Activated CD4-positive, alpha-beta memory T cell treated with anti-CD3 and anti-CD28 coated beads, Interleukin-2, amount 10 ng/mL, durations not matched to agents 7 days and 5 days (primary cell): Measurements from ENCODE around the gene ASF1A. TPM values are rescaled to one million over a fixed set of nuclear protein-coding genes. Genes with fewer than 3 reads are reported as not detected.

ENCODE experiments used
- CTCF ChIA-PET: fragments of 350-600 bp; sonication (Branson Sonifier 250); formaldehyde crosslinking; loops from one replicate; lab custom pipeline; 2021; ENCODE audit warnings: antibody characterized with exemption, inconsistent platforms; lab: Charles Lee
- POLR2A ChIA-PET: fragments of 350-600 bp; sonication (Branson Sonifier 250); formaldehyde crosslinking; loops from one replicate; lab custom pipeline; 2021; ENCODE audit warnings: antibody characterized with exemption; lab: Charles Lee
- DNase-seq: peaks from one replicate; pipeline ENCODE4 v3.0.0-alpha.2; 2020
- H3K27ac Mint-ChIP-seq: one replicate; pipeline ENCODE4 v1.8.0; 2021; ENCODE audit warnings: mild to moderate bottlenecking, mixed read lengths
- H3K27me3 Mint-ChIP-seq: one replicate; pipeline ENCODE4 v1.8.0; 2021; ENCODE audit warnings: mixed read lengths
- H3K36me3 Mint-ChIP-seq: one replicate; pipeline ENCODE4 v1.8.0; 2021; ENCODE audit warnings: low read depth, mixed read lengths
- H3K4me1 Mint-ChIP-seq: one replicate; pipeline ENCODE4 v1.8.0; 2021; ENCODE audit warnings: mixed read lengths
- H3K4me3 Mint-ChIP-seq: one replicate; pipeline ENCODE4 v1.8.0; 2021; ENCODE audit warnings: mild to moderate bottlenecking, mixed read lengths
- H3K9me3 Mint-ChIP-seq: one replicate; pipeline ENCODE4 v1.8.0; 2021; ENCODE audit warnings: mixed read lengths
- total RNA-seq, 2 experiments: library from RNA; stranded (reverse); gene quantifications; one replicate each; pipeline ENCODE4 v1.2.3, GENCODE V29; 2021

Gene ASF1A
- total RNA-seq, 2 experiments from 2014 or later: 55.7 to 59.8 TPM

GRCh38 chr6:118869894-118870589 lies 23.9 kb upstream of the ASF1A start:
- CTCF ChIA-PET: no interaction called here
- Mint-ChIP-seq H3K4me1 (peaks cover 21% of the 10 kb centered on the region), H3K36me3 (peaks cover 30% of the 10 kb centered on the region), H3K9me3 (peaks cover 15% of the 10 kb centered on the region), H3K4me3 (no peak overlapping the region), H3K27me3 (no peaks in the 10 kb centered on the region), H3K27ac (no peak overlapping the region)
- no peak for DNase-seq
- POLR2A ChIA-PET: no interaction called here

- Mint-ChIP-seq H3K27ac (no peak overlapping the region), H3K9me3 (peaks cover 13% of the 10 kb centered on the region), H3K27me3 (no peaks in the 10 kb centered on the region), H3K4me1 (peaks cover 20% of the 10 kb centered on the region), H3K4me3 (no peak overlapping the region), H3K36me3 (peaks cover 26% of the 10 kb centered on the region)
- DNase-seq: no peak
- POLR2A ChIA-PET: no interaction called here
- CTCF ChIA-PET: no interaction called here
These were observed 22.6 kb upstream of the ASF1A start for GRCh38 chr6:118871331-118871730.

DNA sequence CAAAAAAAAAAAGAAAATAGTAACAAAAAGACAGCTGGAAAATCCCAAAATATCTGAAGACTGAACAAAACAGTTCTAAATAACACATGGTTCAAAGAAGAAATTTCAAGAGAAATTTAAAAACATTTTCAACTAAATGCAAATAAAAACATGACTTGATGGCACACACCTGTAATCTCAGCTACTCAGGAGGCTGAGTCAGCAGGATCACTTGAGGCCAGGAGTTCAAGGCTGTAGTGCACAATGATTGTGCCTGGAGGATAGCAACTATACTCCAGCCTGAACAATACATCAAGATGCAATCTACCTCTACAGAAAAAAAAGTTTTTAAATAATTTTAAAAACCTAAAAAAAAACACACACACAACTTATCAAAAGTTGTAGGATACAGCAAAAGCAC lies 21.6 kb upstream of the ASF1A start:
- ChIA-PET CTCF (no interaction called here), POLR2A (no interaction called here)
- peaks cover 20% of the 10 kb centered on the region for H3K4me1 Mint-ChIP-seq
- no peak overlapping the region for H3K4me3 Mint-ChIP-seq
- peaks cover 5% of the 10 kb centered on the region for H3K9me3 Mint-ChIP-seq
- H3K36me3 Mint-ChIP-seq: peaks cover 23% of the 10 kb centered on the region
- no peaks in the 10 kb centered on the region for H3K27me3 Mint-ChIP-seq
- no peak for DNase-seq
- no peak overlapping the region for H3K27ac Mint-ChIP-seq

DNA sequence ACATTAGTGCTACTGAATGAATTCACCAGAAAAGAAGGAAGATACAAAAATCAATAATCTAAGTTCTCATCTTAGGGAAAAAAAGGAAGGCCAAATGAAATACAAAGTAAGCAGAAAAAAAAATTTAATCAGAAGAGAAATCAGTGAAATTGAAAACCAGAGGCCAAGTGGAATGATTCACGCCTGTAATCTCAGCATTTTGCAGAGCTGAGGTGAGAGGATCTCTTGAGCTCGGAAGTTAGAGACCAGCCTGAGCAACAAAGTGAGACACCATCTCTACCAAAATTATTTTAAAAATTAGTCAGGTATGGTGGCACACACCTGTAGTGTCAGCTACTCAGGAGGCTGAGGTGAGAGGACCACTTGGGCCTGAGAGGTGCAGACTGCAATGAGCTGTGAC lies 21.2 kb upstream of the ASF1A start:
- H3K36me3 Mint-ChIP-seq: peaks cover 26% of the 10 kb centered on the region
- H3K27me3 Mint-ChIP-seq: no peaks in the 10 kb centered on the region
- H3K27ac Mint-ChIP-seq: no peak overlapping the region
- H3K4me1 Mint-ChIP-seq: peaks cover 20% of the 10 kb centered on the region
- POLR2A ChIA-PET: interaction anchor here (0.6 kb wide), 1 partner anchor 21 kb away, joined by 3 read pairs; the partner anchor contains the start of gene ASF1A
- CTCF ChIA-PET: no interaction called here
- H3K4me3 Mint-ChIP-seq: no peak overlapping the region
- H3K9me3 Mint-ChIP-seq: peaks cover 4% of the 10 kb centered on the region
- no peak for DNase-seq

- peaks cover 24% of the 10 kb centered on the region for H3K36me3 Mint-ChIP-seq
- CTCF ChIA-PET: no interaction called here
- peaks cover 20% of the 10 kb centered on the region for H3K4me1 Mint-ChIP-seq
- no peak overlapping the region for H3K4me3 Mint-ChIP-seq
- peaks cover 4% of the 10 kb centered on the region for H3K9me3 Mint-ChIP-seq
- H3K27me3 Mint-ChIP-seq: no peaks in the 10 kb centered on the region
- no peak overlapping the region for H3K27ac Mint-ChIP-seq
- DNase-seq: no peak
- POLR2A ChIA-PET: interaction anchor here (0.6 kb wide), 1 partner anchor 21 kb away, joined by 3 read pairs; the partner anchor contains the start of gene ASF1A
These were observed 20.7 kb upstream of the ASF1A start for GRCh38 chr6:118873239-118873638.

DNA sequence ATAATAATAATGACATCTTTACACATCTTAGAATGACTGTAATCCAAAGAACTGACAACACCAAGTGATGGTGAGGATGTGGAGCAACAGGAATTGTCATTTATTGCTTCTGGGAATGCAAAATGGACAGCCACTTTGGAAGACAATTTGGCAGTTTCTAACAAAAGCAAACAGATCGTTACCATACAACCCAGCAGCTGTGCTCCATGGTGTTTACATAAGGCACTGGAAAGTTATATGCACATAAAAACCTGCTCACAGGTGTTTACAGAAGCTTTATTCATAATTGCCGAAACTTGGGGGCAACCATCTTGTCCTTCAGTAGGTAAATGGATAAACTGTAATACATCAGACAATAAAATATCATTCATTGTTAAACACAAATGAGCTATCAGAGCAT lies 18.3 kb upstream of the ASF1A start:
- POLR2A ChIA-PET: interaction anchor here (1.2 kb wide), 1 partner anchor 19 kb away, joined by 3 read pairs; the partner anchor contains the start of gene ASF1A
- no peak for DNase-seq
- H3K27ac Mint-ChIP-seq: no peak overlapping the region
- H3K36me3 Mint-ChIP-seq: peaks cover 17% of the 10 kb centered on the region
- H3K4me3 Mint-ChIP-seq: no peak overlapping the region
- peaks cover 11% of the 10 kb centered on the region for H3K4me1 Mint-ChIP-seq
- no peaks in the 10 kb centered on the region for H3K9me3 Mint-ChIP-seq
- CTCF ChIA-PET: no interaction called here
- H3K27me3 Mint-ChIP-seq: no peaks in the 10 kb centered on the region

- no peak overlapping the region for H3K27ac Mint-ChIP-seq
- H3K27me3 Mint-ChIP-seq: no peaks in the 10 kb centered on the region
- no peak for DNase-seq
- H3K4me3 Mint-ChIP-seq: no peak overlapping the region
- CTCF ChIA-PET: no interaction called here
- peaks cover 11% of the 10 kb centered on the region for H3K4me1 Mint-ChIP-seq
- POLR2A ChIA-PET: interaction anchor here (1.2 kb wide), 1 partner anchor 18 kb away, joined by 3 read pairs; the partner anchor contains the start of gene ASF1A
- no peaks in the 10 kb centered on the region for H3K9me3 Mint-ChIP-seq
- H3K36me3 Mint-ChIP-seq: peaks cover 17% of the 10 kb centered on the region
These were observed 17.8 kb upstream of the ASF1A start for GRCh38 chr6:118876198-118876597.

DNA sequence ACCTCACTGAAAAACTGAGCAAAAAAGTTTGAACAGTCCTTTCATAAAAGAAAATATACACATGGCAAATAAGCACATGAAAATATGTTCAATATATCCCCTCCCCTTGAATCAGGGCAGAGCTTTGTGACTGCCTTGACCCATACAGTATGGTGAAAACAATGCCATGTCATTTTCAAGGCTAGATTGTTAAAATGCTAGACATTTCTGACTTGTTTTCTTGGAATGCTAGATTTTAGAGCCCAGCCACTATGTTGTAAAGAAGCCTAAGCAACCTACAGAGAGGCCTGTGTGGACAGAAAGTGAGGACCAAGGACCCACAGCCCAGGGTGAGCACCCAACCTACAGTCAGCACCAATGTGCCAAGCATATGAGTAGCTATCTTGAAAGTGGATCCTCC lies 17.1 kb upstream of the ASF1A start:
- DNase-seq: no peak
- no peaks in the 10 kb centered on the region for H3K27me3 Mint-ChIP-seq
- H3K4me3 Mint-ChIP-seq: no peak overlapping the region
- no peak overlapping the region for H3K27ac Mint-ChIP-seq
- peaks cover 13% of the 10 kb centered on the region for H3K4me1 Mint-ChIP-seq
- POLR2A ChIA-PET: no interaction called here
- H3K36me3 Mint-ChIP-seq: peaks cover 17% of the 10 kb centered on the region
- CTCF ChIA-PET: no interaction called here
- H3K9me3 Mint-ChIP-seq: no peaks in the 10 kb centered on the region

GRCh38 chr6:118877806-118878205 lies 16.1 kb upstream of the ASF1A start:
- Mint-ChIP-seq H3K9me3 (no peaks in the 10 kb centered on the region), H3K4me3 (no peak overlapping the region), H3K27ac (no peak overlapping the region), H3K4me1 (peaks cover 18% of the 10 kb centered on the region), H3K36me3 (peaks cover 21% of the 10 kb centered on the region), H3K27me3 (no peaks in the 10 kb centered on the region)
- ChIA-PET POLR2A (no interaction called here), CTCF (no interaction called here)
- DNase-seq: no peak

- no peak overlapping the region for H3K27ac Mint-ChIP-seq
- peaks cover 17% of the 10 kb centered on the region for H3K36me3 Mint-ChIP-seq
- ChIA-PET POLR2A (interaction anchor here (1.1 to 1.7 kb wide), 3 partner anchors 12 to 37 kb away, joined by 3 to 14 read pairs (median 3); partner anchors contain the start of gene ASF1A), CTCF (interaction anchor here (0.8 to 1.3 kb wide), 3 partner anchors 10 to 81 kb away, joined by 3 read pairs; no protein-coding TSS in a partner anchor)
- no peak for DNase-seq
- H3K27me3 Mint-ChIP-seq: no peaks in the 10 kb centered on the region
- peaks cover 35% of the 10 kb centered on the region for H3K4me1 Mint-ChIP-seq
- H3K9me3 Mint-ChIP-seq: no peaks in the 10 kb centered on the region
- H3K4me3 Mint-ChIP-seq: no peak overlapping the region
These were observed 12.3 kb upstream of the ASF1A start for GRCh38 chr6:118881440-118882313.

DNA sequence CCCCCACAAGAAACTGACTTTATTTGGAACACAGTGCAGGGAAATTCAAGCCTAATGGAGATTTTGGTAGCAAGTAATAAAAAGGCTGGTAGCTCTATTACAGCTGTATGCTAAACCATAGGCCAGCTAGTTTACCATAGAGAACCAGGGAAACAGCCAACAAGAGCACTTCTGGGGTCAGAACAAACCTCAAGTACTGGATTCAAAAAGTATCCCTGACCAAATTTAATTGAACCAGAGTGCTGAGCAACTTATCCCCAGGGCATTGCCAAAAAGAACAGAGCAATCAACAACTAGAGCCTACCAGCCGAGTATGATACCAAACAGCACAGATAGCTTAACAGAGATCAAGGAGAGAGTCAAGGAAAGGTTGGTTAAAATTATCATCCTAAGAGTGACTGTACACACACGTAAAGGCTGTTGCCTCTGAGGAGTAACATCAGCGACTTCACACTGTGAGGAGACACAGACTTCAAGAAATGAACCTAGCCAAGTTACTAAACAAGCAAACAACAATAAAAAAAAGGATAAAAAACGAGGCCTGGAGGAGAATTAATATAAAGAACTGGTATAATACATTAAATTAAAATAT lies 11.5 kb upstream of the ASF1A start:
- H3K36me3 Mint-ChIP-seq: peaks cover 14% of the 10 kb centered on the region
- H3K9me3 Mint-ChIP-seq: no peaks in the 10 kb centered on the region
- H3K4me1 Mint-ChIP-seq: peaks cover 40% of the 10 kb centered on the region
- H3K4me3 Mint-ChIP-seq: no peak overlapping the region
- no peak for DNase-seq
- H3K27me3 Mint-ChIP-seq: no peaks in the 10 kb centered on the region
- CTCF ChIA-PET: interaction anchor here (0.8 to 1.9 kb wide), 4 partner anchors 10 to 82 kb away, joined by 3 to 5 read pairs (median 3); no protein-coding TSS in a partner anchor
- POLR2A ChIA-PET: interaction anchor here (0.9 to 1.7 kb wide), 4 partner anchors 9 to 37 kb away, joined by 3 to 14 read pairs (median 3); partner anchors contain the start of gene ASF1A
- no peak overlapping the region for H3K27ac Mint-ChIP-seq

GRCh38 chr6:118886641-118887040 lies 7.3 kb upstream of the ASF1A start:
- POLR2A ChIA-PET: interaction anchor here (0.9 to 1.9 kb wide), 3 partner anchors 8 to 177 kb away, joined by 3 to 5 read pairs (median 4); no protein-coding TSS in a partner anchor
- CTCF ChIA-PET: no interaction called here
- peaks cover 14% of the 10 kb centered on the region for H3K36me3 Mint-ChIP-seq

More at GRCh38 chr6:118886641-118887040, 7.3 kb upstream of the ASF1A start:
- Mint-ChIP-seq H3K4me3 (no peak overlapping the region), H3K27me3 (no peaks in the 10 kb centered on the region), H3K4me1 (peaks cover 64% of the 10 kb centered on the region), H3K27ac (no peak overlapping the region), H3K9me3 (no peaks in the 10 kb centered on the region)
- no peak for DNase-seq
